SK-N-MC (cell line): ENCODE data around the gene FAM151A.

Source experiments
- DNase-seq: peaks from one replicate; pipeline ENCODE4 v3.0.0-alpha.2; 2011; ENCODE audit warnings: low read depth, low spot score
- H3K27ac ChIP-seq: fragments of 200-600 bp; sonication (generic); 2 replicates; pipeline ENCODE4 v1.5.1; 2016; ENCODE audit warnings: mixed run types
- H3K36me3 ChIP-seq: fragments of 200-600 bp; sonication (generic); 2 replicates; pipeline ENCODE4 v1.6.1; 2017; ENCODE audit warnings: antibody characterized with exemption, low read length, mixed read lengths; ENCODE audit not compliant: insufficient read depth
- H3K4me3 ChIP-seq: fragments of 200-600 bp; sonication (generic); 2 replicates; pipeline ENCODE4 v1.5.1; 2016
- H3K9ac ChIP-seq: fragments of 200-600 bp; sonication (generic); 2 replicates; pipeline ENCODE4 v1.8.0; 2017; ENCODE audit warnings: mixed run types, mixed read lengths; ENCODE audit not compliant: insufficient read length
- H3K9me3 ChIP-seq: fragments of 200-600 bp; sonication (generic); 2 replicates; pipeline ENCODE4 v1.6.1; 2017; ENCODE audit warnings: low read depth, mild to moderate bottlenecking, antibody characterized with exemption, low read length, moderate library complexity, mixed read lengths
- EZH2 ChIP-seq: fragments of 200-600 bp; sonication (generic); IDR thresholded peaks from one replicate; pipeline ENCODE4 v1.6.1; 2017; ENCODE audit warnings: antibody characterized with exemption
- FOXP2 ChIP-seq: optimal IDR thresholded peaks from 2 replicates; pipeline ENCODE3; 2011; ENCODE audit warnings: mild to moderate bottlenecking, moderate library complexity; ENCODE audit not compliant: insufficient read depth; ENCODE audit errors: extremely low read length, control extremely low read depth
- POLR2AphosphoS5 ChIP-seq: IDR thresholded peaks from 2 replicates; pipeline ENCODE4 v1.6.1; 2012; ENCODE audit warnings: mild to moderate bottlenecking, low read depth, low read length, borderline replicate concordance

Gene FAM151A

DNA sequence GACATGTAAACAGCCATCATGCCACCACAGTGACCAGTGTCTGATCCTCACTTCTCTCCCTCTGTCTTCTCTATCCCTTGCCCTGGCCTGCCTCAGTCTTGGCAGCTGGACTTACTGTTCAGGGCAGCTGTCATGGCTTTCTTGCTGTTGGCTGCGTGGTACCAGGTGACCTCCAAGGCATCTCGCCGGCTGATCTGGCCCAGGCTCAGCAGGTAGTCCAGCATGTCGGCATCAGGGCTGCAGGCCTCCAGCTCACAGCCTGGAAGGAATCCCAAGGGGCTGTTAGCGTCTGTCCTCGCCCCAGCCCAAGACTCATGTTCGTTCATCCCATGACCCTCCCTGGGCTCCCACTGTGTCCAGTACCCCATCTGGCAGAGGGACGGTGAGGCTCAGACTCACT is 3.6 kb downstream of the FAM151A start:
- H3K9ac ChIP-seq = no peak overlapping the region
- no peaks in the 10 kb centered on the region for H3K9me3 ChIP-seq
- no peak for DNase-seq
- TF ChIP-seq FOXP2 (no peak), POLR2AphosphoS5 (no peak), EZH2 (no peak)
- H3K27ac ChIP-seq = no peak overlapping the region
- H3K36me3 ChIP-seq = no peaks in the 10 kb centered on the region
- H3K4me3 ChIP-seq = no peak overlapping the region

DNA sequence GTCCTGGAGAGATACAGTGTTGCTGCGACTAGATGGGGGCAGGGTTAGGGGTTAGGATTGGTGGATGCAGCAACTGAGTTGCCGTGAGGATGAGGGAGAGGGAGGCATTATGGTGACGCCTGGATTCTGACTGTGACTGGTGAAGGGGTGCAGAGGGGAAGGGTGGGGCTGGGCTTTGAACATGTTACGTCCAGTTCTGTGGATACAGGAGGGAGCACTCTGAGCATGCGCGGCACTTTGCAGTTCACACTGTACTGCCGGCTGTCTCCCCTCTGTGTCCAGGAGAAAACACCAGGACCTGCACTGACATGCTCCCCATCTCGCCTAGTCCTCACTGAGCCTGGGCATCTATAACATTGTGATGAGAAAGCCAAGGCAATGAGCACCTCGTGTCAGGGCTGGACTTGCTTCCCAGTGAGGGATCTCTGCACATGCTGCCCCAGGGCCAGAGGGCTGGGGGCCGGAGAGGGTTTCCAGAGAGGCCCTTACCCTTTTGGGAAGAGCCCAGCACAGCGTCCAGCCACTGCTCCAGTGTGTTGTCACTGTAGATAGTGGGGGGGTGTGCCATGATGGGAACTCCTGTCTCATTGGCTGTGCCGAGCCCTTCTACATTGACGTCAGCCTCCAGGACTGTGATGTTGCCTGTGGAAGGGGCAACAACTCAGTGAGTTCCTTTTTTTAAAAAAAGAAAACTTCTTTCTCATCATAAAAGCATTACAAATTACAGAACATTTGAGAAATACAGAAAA is 7.6 kb downstream of the FAM151A start:
- no peak for DNase-seq
- TF ChIP-seq EZH2 = no peak
- no peak for TF ChIP-seq FOXP2
- no peak for TF ChIP-seq POLR2AphosphoS5

DNA sequence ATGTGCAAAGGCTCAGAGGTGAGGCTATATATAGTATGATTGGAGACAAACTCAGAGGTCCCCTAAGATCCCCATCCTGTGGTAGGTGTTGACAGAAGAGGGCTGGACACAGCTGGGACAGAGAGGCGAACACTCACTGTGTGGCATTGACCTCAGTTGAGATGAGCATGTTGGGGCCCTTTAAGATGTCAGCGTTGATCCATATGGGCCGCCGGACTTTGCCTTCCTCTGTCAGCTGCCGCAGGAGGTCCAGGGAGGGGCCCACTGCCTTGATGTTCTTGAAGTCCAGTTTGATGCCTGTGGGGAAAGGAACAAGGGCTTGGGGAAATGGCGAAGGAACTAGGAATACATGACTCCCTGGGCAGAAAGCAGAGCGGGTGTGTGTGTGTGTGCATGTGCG is 8.8 kb downstream of the FAM151A start:
- H3K9me3 ChIP-seq = no peaks in the 10 kb centered on the region
- no peak for TF ChIP-seq FOXP2
- TF ChIP-seq EZH2 = no peak
- no peak for TF ChIP-seq POLR2AphosphoS5

More for the DNA sequence above, 7.6 kb downstream of the FAM151A start:
- no peak overlapping the region for H3K9ac ChIP-seq
- H3K36me3 ChIP-seq = no peaks in the 10 kb centered on the region
- no peak overlapping the region for H3K4me3 ChIP-seq
- no peaks in the 10 kb centered on the region for H3K9me3 ChIP-seq
- H3K27ac ChIP-seq = no peak overlapping the region

DNA sequence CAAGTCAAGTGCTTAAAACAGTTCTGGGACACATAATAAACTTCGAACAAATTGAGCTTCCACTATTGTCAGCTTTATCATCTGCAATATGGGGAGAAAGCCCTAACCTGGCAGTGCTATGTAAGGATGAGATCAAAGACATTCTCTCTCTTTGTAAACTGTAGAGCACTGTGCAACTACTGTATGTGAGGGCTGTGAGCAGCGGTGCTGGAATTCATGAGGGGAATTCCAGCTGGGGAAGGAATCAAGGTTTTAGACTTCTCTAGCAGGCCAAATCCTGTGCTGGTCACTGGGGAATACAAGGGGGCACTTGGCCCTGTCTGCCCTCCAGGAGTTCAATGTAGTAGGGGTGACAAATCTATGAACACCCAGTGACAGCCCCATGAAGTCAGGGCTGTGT is 9.3 kb downstream of the FAM151A start:
- no peak overlapping the region for H3K9ac ChIP-seq
- H3K9me3 ChIP-seq = no peaks in the 10 kb centered on the region
- H3K27ac ChIP-seq = no peak overlapping the region
- H3K36me3 ChIP-seq = no peaks in the 10 kb centered on the region
- TF ChIP-seq EZH2 = no peak
- TF ChIP-seq POLR2AphosphoS5 = no peak
- no peak for TF ChIP-seq FOXP2
- H3K4me3 ChIP-seq = no peak overlapping the region
- DNase-seq = no peak

More for the DNA sequence above, 8.8 kb downstream of the FAM151A start:
- Histone ChIP-seq H3K4me3 (no peak overlapping the region), H3K27ac (no peak overlapping the region), H3K9ac (no peak overlapping the region), H3K36me3 (no peaks in the 10 kb centered on the region)
- DNase-seq = no peak

DNA sequence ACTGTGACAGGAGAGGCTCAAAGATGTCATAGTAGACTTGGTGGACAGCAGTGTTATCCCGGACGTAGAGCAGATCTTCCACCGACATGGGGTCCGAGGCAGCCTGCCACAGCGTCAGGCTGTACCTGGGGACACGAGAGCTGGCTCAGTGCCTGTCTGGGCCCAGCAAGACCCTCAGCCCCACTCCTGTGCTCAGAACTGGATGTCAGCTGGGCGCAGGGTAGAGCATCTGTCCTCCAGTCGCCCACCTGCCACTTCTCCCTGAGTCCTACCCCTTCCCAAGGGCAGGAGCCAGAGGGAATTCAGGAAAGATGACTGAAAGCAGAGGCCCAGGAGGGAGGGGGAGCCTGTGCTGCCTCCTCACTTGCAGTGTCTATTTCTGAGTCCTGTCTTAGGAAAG is 11.7 kb downstream of the FAM151A start:
- no peak for DNase-seq
- H3K9ac ChIP-seq = no peak overlapping the region
- no peaks in the 10 kb centered on the region for H3K9me3 ChIP-seq
- no peaks in the 10 kb centered on the region for H3K36me3 ChIP-seq
- no peak overlapping the region for H3K4me3 ChIP-seq
- TF ChIP-seq EZH2 = no peak
- no peak for TF ChIP-seq FOXP2
- TF ChIP-seq POLR2AphosphoS5 = no peak
- H3K27ac ChIP-seq = no peak overlapping the region

DNA sequence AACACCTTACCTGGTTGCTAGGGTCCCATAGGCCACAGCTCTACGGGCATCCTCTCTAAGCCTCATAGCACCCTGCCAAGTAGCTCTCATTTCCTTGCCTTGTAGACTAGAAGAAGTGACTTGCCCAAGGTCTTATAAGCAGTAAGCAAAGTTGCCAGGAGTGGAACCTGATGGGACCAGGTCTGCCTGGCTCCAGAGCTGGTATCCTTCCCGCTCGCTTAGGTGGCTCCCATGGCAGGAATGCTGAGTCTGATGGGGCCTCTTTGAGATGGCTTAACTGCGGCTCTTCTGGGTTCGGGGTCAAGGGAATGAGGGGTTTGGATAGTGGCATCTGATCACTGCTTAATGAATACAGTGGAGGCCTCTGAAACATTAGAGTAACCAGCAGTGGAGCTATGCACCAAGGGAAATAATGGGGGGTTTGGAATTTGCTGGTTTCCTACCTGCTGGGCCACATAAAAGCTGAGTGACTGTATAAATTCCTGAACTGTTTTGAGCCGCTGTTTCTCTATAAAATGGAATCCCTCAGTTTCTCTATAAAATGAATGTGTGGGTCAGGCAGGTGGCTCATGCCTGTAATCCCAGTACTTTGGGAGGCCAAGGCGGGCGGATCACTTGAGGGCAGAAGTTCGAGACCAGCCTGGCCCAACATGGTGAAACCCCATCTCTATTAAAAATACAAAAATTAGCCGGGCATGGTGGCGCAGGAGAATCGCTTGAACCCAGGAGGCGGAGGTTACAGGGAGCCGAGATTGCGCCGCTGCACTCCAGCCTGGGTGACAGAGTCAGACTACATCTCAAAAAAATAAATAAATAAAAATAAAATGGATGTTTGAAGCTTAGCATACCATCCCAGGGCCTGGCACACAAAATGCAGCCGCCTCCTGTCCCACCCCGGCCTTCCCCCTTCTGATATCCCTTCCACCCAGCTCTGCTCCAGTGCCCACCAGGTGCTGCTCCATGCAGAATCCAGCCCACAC is 12.4 kb downstream of the FAM151A start:
- no peak for DNase-seq
- no peaks in the 10 kb centered on the region for H3K9me3 ChIP-seq
- H3K27ac ChIP-seq = no peak overlapping the region
- H3K9ac ChIP-seq = no peak overlapping the region
- no peak overlapping the region for H3K4me3 ChIP-seq
- no peaks in the 10 kb centered on the region for H3K36me3 ChIP-seq
- no peak for TF ChIP-seq EZH2
- no peak for TF ChIP-seq FOXP2
- TF ChIP-seq POLR2AphosphoS5 = no peak

DNA sequence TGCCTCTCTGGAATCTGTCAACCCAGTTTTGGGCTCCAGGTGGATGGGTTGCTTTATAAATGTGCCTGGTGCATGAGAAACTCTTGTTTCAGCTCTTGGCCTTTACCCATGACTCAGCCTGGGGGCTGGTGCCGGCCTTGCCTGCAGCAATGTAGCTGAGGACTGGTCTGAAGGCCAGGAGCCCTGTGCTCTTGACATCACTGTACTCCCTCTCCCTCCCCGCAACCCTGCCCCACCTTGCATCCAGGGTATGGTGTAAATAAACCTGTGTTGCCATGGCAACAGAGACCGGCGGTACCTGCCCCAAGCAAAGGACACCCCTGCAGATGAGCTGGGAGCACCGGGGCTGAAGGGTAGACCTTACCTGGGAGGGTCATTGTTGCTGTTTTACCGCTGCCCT is 13.3 kb downstream of the FAM151A start:
- H3K9ac ChIP-seq = no peak overlapping the region
- no peaks in the 10 kb centered on the region for H3K9me3 ChIP-seq
- no peak overlapping the region for H3K4me3 ChIP-seq
- no peak overlapping the region for H3K27ac ChIP-seq
- H3K36me3 ChIP-seq = no peaks in the 10 kb centered on the region
- no peak for TF ChIP-seq POLR2AphosphoS5
- no peak for TF ChIP-seq EZH2
- no peak for TF ChIP-seq FOXP2
- no peak for DNase-seq

DNA sequence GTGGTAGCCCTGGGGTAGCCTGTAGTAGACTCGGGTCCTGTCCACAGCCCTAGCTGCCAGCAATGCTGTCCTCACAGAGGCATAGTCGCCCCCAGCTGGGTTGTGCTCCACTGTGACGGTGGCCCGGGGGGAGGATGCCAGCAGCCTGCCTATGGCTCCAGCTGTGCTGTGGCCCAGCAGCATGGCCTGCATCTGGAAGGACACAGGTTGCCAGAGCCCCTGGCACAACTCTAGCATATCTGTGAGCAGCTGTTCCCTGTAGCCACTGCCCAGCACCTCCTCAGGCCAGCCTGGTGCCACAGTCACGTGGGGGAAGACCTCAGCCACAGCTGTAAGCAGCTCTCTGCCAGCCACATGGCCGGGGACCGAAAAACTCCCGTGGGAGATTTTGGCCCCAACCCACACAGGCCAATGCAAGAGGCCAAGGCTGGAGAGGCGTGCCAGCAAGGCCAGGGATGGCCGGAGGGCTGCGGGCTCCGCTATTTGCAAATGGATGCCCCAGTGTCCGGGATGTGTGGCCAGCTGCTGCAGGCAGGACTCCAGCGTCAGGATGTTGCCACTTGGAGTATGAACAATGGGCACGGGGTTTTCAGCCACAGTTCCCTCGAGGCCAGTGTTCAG is 13.9 kb downstream of the FAM151A start:
- no peak for DNase-seq
- no peak overlapping the region for H3K9ac ChIP-seq
- no peak overlapping the region for H3K27ac ChIP-seq
- TF ChIP-seq FOXP2 = no peak
- TF ChIP-seq EZH2 = no peak
- no peak for TF ChIP-seq POLR2AphosphoS5
- H3K36me3 ChIP-seq = no peaks in the 10 kb centered on the region
- H3K4me3 ChIP-seq = no peak overlapping the region
- no peaks in the 10 kb centered on the region for H3K9me3 ChIP-seq

DNA sequence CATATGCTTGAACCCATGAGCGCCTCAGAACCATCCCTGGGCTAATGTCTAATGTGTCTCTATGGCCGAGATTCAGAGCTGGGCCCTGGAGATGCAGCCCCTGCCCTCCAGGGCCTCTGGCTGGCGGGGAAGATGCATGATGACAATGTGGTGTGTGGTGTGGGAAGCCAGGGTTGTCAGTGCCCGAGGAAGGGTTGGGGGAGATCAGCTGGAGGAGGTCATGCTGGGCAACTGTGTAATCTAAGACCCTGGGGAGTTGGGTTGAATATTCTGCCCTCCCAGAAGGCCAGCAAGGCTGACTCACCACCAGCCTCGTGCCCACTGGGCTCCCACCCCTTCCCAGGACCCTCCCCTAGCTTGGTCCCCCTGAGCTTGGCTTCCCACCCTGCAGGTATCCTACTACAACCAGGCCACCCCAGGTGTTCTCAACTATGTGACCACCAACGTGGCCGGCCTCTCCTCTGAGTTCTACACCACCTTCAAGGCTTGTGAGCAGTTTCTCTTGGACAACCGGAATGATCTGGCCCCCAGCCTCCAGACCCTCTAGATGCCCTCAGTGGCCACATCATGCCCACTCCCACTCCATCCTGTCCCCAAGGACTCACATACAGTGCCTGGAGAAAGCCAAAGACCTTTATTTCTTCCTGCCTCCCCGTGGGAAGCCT is 14.6 kb downstream of the FAM151A start:
- Histone ChIP-seq H3K9me3 (no peaks in the 10 kb centered on the region), H3K36me3 (no peaks in the 10 kb centered on the region), H3K27ac (no peak overlapping the region), H3K4me3 (no peak overlapping the region), H3K9ac (no peak overlapping the region)
- no peak for DNase-seq
- TF ChIP-seq FOXP2 (no peak), EZH2 (no peak), POLR2AphosphoS5 (no peak)
